GM12872 (cell line): ENCODE results near the gene EXOG.

Experiments
- TF ChIP-seq, protein P1 (sequence below): IDR thresholded peaks from 3 replicates; pipeline ENCODE4 v1.5.1; 2011; ENCODE audit warnings: low read depth, mild to moderate bottlenecking, low read length, moderate library complexity; ENCODE audit not compliant: insufficient read depth

The EXOG gene

DNA sequence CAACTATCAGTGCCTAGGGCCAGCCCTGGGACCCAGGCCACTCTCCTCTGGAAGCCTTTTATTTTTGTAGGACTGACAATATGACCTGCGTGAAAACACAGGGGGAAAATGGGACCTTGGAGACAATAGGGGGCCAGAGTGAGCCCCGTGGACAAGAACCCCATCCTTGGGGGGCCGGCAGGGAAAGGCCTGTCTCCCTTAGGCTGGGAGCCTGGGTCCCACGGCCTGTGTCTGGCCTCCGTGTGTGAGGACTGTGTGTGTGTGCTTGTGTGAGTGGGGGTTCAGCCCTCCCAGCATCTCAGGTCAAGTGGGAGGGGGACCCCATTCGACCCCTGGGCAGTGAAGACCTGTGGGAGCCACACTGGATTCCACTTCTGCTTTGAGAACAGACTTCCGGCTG lies 53.3 kb downstream of the EXOG start:
- TF ChIP-seq, protein P1, sequence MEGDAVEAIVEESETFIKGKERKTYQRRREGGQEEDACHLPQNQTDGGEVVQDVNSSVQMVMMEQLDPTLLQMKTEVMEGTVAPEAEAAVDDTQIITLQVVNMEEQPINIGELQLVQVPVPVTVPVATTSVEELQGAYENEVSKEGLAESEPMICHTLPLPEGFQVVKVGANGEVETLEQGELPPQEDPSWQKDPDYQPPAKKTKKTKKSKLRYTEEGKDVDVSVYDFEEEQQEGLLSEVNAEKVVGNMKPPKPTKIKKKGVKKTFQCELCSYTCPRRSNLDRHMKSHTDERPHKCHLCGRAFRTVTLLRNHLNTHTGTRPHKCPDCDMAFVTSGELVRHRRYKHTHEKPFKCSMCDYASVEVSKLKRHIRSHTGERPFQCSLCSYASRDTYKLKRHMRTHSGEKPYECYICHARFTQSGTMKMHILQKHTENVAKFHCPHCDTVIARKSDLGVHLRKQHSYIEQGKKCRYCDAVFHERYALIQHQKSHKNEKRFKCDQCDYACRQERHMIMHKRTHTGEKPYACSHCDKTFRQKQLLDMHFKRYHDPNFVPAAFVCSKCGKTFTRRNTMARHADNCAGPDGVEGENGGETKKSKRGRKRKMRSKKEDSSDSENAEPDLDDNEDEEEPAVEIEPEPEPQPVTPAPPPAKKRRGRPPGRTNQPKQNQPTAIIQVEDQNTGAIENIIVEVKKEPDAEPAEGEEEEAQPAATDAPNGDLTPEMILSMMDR, result no peak

DNA sequence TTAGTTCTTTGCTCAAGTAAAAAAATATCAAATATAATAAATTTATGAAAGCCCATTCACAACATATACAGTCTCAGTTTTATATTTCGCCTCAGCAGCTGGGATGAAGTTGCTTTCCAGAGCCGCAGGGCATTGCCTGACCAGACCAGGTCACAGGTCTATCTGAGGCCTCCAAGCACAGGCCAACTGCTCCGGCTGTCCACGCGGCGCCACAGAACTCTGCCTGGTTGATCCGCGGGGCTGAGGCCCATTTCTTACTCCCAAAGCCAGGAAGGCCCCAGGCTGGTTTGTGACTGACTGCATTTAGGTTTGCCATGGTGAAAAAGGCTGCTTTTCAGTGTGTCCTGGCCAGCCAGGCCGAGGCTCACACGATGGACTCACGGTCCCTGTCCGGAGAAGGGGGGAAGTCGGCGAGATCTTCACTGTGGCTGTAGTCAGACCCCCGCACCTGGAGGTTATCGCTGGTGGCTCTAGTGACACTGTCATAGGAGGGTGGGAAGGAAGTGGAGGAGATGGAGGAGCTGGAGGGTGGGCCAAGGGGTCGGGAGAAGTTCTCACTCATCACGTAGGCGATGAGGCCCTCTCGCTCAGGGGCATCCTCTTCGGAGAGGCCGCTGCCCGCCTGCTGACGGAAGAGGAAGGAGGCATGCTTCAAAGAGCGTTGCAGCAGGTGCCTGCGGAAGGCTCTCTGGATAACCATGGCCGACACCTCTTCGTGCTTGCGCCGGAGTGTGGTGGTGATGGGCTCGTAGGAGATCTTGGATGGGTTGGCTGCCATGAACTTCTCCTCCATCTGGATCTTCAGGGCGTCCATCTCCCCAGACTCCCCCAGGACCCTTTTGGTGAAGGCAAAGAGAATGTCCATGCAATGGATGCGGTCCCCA lies 54.1 kb downstream of the EXOG start:
- TF ChIP-seq, protein P1, result no peak

GRCh38 chr3:38551026-38551832 lies 55.1 kb downstream of the EXOG start:
- TF ChIP-seq, protein P1, result no peak

- TF ChIP-seq, protein P1, result no peak
Measured at GRCh38 chr3:38552364-38552763, 56.2 kb downstream of the EXOG start.

DNA sequence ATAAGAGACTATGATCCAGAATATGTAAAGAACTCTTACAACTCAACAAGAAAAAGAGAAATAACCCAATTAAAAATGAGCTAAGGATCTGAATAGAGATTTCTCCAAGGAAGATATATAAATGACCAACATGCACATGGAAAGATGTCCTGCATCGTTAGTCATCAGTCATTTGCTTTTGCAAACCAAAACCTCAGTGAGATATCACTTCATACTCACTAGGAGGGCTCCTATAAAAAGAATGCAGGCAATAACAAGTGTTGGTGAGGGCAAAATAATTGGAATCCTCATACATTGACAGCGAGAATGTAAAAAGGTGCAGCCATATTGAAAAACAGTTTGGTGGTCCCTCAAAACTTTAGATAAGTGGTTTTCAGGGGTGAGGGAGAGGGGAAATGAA lies 56.9 kb downstream of the EXOG start:
- TF ChIP-seq, protein P1, result no peak

DNA sequence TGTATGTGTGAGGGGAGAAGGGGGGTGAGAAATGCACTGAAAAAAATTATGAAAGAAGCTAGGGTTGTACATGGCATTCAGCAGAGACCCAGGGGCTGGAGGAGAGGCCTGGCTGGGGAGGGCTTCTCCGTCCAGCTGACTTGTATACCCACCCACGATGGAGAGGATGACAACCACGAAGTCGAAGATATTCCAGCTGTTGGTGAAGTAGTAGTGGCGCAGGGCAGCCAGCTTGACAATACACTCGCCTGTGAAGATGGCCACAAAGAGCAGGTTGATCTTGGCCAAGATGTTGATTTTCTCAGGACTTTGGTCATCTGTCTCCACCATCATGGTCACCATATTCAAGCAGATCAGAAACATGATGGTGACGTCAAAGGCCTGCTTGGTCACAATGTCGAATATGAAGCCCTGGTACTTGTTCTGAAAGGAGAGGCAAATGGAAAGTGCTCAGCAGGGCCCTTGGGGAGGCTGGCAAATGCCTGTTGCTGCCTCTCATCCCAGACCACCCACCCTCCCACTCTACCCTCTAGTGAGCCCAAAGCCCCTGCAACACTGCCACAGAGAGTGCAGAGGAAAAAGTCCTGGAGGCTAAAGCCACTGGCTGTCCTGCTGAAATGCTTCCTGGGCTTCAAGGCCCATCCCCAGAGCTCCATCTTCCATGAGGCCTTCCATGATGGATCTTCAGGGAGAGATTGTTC lies 58.1 kb downstream of the EXOG start:
- TF ChIP-seq, protein P1, result no peak
